Activated CD4-positive, CD25-positive, alpha-beta regulatory T cell treated with anti-CD3 and anti-CD28 coated beads, Interleukin-2, amount 50 U/mL, for 24 hours (primary cell): ENCODE data around the gene DNAJB2.
A peak's percentile ranks its signal among the peaks of the same experiment; 100 is the strongest.
"Not testable (repeated sequence)": the region's sequence is repeated elsewhere in the genome, so short reads cannot be mapped to it uniquely, and the experiment has no call there.

Source experiments
- ATAC-seq, 2 donors: fragments of 150-1000 bp; cut with Tn5 transposase; one replicate each; pipeline ENCODE4 v1.10.0; 2021; ENCODE audit warnings: mild to moderate bottlenecking in 1 of 2, moderate library complexity in 1 of 2

The DNAJB2 gene

DNA sequence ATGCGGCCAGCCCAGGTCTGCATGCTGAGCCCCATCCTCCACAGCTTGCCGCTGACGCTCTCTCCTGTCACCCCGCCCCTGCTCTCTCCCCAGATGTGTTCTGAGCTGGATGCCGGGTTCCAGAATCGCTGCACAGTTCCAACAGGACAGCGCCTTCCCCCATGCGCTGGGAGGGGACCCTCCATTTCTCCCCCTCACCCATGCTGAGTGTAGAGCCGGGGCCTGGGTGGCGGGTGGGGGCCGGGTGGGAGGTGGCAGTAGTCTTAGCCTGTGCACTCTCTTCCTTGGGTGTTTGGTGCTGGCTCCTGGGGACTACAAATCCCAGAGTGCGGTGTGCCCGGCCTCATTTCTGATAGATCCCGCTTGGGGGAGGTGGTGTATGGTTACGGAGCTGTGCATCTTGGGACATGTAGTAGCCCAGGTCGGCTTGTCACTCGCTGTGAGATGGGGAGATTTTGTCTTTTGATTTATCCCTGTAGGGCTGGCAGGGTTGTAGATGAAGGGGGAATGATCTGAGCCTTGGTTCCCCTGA, 6.8 kb downstream of the DNAJB2 start:
- ATAC-seq = no peak

DNA sequence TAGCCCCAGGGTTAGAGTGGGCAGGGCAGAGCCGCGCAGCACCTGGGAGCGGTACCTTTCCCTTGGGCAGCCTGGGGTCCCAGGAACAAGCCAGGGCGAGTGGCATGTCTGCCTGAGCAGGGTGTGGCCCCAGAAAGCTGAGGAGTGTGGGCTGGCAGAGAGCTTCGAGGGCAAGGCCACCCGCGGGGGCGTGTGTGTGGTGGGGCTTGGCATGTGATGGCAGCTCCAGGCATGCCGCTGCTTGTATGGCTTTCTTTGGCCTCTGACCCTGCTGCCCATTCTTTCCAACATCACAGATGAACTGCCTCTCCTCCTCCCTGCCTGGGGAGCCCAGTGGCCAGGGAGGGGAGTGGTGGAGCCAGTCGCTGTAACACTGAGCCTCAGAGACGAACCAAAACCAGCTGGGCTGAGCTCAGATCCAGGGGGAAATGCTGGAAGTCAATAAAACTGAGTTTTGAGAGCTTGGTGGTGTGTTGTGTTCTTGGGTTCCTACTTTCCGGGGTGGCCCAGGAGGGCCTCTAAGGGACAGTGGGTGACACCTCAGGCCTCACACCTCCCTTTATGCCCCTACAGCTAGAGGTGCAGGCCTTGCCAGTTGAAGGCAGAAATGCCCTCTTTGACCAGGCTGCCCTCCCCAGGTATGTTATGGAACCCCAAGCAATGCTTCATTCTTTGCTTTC, 7.4 kb downstream of the DNAJB2 start:
- no peak for ATAC-seq

DNA sequence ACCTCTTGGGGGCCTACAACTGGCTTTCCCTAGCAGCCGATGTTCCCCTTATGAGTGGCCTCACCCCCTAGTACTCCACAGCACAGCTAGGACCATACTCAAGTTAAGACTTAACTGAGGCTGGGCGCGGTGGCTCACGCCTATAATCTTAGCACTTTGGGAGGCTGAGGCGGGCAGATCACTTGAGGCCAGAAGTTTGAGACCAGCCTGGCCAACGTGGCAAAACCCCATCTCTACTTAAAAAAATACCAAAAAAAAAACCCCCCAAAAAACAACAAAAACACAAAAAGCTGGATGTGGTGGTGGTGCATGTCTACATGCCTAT, 7.9 kb downstream of the DNAJB2 start:
- not testable (repeated sequence) for ATAC-seq

DNA sequence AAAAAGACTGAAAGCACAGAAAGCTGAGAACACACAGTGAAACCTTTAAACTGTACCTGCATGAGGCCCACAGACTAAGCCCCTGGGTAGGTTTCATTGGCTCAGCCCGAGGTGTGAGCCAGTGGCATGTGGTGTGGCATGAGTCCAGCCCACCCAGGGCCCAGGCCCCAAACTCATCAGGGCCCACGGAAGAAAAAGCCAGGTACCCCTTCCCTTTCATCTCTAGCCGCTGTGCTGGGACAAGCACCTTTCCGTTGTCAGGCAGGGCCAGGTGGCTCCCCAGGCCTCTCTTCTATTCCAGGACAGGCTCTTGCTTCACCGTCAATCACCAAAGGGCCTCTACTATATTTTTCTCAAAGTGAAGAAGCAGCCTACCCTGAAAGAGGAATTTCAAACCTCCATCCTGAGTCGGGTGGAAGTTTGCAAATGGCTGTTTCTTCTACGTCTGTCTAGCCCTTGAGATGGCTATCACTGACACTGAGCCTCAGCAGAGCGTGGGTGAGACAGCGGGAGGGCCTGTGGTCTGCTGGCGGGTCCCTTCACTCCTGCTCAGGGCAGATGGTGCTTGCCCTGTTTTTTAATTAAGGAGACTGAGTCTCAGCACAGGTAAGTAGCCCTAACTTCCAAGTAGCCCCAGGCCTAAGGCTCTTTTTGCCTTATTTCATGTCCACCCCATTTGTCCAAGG, 8.6 kb downstream of the DNAJB2 start:
- ATAC-seq = no peak

DNA sequence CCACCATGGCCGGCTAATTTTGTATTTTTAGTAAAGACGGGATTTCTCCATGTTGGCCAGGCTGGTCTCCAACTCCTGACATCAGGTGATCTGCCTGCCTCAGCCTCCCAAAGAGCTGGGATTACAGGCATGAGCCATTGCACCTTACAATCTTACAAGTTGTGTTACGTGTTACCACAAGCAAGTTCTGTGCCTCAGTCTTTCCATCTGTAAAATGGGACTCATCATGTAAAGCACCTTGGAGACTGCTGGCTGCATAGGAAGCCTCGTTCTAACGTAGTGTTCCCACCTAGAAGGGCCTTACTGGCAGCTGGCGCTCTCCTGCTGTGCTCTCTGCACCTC, 10.0 kb downstream of the DNAJB2 start:
- ATAC-seq = no peak

DNA sequence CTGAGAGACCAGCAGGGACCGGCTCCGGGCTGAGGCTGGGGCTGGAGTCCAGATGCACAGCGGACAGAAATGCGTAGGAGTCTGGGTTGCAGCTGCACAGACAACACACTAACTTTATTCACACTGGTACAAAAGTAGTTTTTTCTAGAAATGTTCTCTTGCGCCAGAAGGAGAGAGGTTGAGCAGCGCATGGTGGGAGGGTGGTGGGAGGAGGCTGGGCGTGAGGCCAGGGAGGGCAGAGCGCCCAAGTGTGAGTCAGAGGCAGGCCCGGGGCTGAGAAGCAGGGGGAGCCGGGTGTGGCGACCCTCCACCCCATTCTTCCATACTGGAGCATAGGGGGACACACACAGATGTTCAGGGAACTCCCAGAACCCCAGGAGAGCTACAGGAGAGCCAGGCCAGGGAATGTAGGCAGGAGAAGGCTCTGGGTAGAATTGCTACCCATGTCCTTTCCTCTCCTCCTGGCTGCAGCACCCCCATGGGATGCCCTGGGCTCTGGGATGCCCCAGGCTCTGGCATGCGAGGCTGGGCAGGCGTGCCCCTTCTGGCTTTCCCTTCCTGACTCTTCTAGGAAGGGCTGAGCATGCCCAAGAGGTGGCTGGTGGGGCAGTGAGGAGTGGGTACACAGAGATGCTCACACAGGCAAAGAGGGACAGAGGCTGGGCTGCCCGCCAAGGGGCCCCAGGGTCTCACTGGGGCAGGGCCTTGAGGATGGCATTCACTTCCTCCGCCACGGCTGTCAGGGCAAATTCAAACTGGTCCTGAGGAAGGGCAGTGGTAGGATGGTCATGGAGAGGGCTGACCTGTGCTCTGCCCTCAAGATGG, 10.6 kb downstream of the DNAJB2 start:
- no peak for ATAC-seq

DNA sequence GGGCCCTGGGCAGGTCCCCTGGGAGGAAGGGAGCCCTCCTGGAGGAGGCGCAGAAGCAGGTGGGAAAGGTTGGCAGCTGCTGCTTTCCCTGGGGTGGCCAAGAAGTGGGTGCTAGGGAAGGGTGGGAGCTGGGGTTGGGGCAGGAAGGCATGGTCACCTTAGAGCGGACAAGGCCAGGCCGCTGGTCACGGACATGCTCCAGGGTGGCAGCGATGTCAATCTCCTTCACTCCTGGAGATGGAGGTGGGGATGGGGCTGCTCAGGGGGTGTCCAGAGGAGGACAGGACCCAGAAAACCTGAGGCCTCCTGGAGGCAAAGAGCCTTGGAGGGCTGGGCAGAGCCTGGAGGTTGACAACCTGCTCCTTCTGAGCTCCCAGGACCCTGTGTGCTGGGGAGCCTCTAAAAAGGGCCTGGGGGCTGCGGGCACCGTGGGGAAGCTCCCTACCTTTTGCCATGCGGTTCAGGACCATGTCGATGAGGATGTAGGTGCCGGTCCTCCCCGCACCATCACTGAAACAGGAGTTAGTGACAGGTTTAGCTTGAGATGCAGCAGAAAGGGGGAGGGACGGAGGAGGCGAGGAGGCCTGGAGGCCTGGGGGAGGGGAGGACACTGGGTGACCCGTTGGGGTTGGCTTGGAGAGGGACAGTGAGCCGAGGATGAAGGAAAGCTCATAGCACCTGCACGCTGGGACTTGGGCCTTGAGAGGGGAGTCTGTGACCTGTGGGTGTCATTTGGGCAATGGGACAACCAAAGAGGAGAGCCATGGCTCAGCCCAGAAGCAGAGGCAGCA, 11.4 kb downstream of the DNAJB2 start:
- no peak for ATAC-seq

DNA sequence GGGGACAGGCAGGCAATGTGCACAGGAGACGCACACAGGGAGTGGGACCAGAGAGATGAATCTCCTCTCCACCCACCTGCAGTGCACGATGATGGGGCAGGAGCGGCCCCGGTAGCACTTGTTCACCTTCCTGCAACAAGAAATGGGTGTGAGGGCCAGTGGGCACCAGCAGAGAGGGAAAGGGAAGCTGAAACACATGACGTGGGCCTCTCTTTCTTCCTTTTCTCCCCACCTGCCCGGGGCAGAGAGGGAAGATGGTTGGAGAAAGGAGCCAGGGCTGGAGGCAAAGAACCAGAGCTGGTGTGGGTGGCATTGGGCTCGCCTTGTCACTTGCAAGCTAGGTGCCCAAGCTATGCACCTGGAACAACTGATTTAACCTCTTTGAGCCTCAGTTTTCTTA, 12.2 kb downstream of the DNAJB2 start:
- ATAC-seq = no peak

DNA sequence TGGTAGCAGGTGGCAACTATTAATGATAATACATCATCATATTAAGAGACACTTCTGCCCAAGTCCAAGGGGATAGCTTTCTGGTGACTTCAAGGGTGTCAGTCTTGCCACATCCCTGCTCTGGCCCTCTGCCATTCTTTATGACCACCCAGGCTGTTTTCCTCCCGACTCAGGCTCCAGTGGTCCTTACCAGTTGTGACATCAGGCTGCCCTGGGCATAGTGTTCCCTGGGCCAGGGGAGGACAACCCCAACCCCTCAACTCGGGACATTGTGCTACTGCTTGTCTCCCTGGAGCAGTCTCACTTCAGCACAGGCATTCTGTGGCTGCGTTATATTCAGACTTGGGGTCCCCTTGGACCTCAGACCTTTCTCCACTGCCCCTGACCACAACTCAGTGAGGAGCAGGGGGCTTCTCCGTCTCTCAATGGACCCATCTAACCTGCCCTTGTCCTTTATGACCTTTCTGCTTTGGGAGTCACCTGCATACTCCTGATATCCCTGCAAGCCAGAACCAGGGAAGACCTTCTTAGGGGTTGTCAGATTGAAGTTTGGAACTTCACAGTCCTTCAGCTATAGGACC, 12.8 kb downstream of the DNAJB2 start:
- ATAC-seq = no peak

DNA sequence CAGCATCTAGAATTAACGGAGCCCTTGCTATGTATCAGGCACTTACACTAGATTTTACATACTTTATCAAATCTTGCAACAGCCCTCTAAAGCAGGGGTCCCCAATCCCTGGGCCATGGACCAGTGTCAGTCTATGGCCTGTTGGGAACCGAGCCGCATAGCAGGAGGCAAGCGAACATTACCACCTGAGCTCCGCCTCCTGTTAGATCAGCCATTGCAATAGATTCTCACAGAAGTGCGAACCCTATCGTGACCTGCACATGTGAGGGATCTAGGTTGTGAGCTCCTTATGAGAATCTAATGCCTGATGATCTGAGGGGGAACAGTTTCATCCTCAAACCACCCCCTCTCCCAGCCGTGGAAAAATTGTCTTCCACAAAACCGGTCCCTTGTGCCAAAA, 13.4 kb downstream of the DNAJB2 start:
- ATAC-seq = no peak

DNA sequence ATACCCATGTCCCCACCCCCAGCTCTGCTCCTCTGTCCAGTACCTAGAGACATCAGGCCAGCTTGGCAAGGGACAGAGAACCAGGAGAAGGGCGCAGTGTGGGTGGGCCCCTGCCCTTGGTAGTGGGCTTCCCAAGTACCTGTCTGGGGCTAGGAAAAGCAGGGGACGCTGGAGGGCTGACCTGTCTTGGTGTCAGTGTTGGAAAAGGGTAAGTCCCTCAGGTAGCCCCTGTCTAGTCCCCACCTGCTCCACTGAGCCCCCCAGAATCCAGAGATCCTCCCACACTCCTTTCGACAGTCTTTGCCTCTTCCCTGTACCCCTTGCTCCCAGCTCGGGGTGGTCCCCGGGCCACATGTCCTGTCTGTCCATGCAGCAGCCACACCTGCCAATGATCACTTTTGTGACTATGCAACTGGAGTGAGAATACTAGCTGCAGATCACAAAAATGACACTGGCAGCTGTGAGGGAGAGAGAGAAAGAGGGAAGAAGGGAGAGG, 14.6 kb downstream of the DNAJB2 start:
- no peak for ATAC-seq

DNA sequence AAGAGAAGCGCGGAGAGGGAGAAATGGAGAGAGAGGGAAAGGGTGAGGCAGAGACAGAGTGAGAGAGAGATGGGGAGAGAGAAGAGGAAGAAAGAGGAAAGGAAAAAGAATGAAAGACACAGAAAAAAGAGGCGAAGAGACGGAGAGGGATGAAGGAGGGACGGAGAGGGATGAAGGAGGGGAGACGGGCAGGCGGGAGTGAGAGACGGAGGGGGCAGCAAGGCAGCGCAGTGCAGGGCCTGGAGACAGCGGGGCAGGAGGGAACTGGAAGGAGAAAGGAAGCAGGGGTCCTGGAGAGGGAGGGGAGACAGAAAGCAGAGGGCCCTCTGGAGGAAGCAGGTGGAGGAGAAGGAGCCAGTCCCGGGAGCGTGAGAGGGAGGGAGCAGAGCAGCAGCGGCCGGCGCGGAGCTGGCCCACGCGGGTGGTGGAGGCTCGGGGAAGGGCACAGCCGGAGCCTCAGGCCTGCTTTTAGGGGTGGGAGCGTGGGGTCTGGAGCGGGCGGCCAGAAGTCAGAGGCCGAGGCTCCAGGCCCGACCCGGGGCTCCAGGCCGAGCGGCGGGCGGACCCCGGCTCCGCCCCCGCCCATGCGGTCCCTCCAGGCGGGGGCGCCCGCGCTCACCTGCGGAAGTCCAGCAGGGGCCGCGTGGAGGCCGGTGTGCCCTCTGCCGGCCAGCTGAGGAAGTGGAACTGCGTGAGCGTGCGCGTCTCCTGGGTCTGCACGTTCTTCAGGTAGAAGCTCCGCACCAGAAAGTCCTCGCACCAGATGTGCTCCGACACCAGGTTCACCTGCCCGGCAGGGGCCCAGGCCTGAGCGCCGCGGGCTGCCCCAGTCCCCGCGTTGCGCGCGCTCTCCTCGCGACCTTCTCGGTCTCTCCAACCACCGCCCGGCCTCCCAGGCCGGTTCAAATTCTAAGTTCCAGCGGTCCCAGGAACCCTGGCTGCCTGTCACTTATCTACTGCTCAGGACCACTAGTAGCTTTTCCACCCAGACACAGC, 15.5 kb downstream of the DNAJB2 start:
- peak; percentile 90 for ATAC-seq

DNA sequence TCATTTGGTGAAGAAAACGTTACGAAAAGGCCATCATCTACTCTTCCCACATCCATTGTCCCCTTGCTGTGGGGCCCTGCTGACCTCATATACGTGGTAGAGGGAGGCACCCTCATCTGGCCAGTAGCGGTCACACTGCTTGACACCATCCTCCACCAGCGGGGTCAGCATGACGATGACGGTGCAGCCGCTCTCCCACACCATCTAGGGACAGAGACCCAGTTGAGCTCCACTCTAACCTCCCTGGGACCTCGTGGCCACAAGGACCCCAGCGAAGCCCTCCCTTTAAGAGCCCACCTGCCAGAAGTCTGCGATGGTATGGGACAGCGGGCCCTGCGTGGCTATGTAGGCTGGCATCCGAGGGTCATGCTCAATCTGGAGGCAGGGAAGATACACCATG, 17.0 kb downstream of the DNAJB2 start:
- ATAC-seq = no peak

DNA sequence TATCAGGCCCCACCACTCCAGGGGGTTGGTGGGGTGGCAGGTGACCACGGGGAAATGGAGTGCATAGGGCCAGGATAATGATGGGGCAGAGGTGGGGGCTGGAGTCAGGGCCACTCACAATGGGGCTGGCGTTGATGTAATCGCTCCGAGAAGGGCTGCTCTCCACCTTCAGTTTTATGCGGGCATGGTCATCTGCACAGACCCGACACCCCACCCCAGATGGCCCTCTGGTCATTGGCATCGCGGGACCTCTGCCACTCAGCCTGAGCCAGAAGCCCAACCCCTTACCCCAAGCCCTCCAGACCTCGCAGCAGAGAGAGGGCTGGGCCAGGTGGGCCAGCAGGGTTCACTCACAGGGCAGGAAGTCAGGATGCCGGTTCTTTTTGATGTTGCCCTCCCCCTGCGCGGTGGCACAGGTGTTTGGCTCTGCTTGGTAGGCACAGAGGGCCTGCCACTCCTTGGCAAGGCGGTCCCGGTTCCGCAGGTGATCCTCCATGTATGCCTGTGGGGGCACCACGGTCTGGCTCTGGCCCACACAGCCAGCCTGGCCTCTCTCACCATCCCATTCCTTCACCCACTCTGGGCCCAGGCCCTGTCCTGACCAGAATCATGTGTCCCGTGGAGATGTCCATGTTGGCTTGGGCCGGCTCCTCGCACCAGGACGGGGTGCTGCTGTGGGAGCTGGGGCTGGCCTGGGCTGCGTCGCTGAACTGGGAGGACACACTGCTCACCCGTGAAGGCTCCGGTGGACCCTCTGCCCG, 17.6 kb downstream of the DNAJB2 start:
- no peak for ATAC-seq

DNA sequence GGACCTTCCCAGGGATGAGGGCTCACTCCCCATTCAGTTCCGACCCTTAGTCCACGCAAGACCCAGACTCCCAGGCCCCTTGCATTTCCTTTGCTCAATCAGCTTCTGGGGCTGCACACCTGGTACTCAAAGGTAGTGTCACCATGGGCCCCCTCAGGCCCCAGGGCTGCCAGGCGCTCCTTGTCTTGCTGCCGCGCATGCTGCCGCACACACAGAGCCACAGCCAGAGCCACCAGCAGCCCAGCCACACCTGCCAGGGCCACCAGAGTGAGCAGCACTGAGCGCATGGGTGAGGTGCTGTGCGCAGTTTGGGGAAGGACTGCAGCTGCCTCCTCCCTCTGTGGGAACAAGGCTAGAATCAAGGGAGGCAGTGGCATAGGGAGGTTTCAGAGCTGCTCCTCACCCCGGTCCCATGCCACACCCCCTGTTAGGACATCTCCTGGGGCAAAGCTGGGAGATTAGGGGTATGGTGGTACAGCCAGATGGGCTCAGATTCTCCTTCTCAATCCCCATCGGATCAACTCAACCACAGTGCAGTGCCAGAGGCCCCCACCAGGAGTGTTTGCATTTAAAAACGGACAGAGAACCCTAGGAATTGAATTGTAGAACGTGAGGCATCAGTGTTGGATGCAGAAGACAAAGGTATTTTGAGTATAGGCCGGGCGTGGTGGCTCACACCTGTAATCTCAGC, 18.7 kb downstream of the DNAJB2 start:
- no peak for ATAC-seq

DNA sequence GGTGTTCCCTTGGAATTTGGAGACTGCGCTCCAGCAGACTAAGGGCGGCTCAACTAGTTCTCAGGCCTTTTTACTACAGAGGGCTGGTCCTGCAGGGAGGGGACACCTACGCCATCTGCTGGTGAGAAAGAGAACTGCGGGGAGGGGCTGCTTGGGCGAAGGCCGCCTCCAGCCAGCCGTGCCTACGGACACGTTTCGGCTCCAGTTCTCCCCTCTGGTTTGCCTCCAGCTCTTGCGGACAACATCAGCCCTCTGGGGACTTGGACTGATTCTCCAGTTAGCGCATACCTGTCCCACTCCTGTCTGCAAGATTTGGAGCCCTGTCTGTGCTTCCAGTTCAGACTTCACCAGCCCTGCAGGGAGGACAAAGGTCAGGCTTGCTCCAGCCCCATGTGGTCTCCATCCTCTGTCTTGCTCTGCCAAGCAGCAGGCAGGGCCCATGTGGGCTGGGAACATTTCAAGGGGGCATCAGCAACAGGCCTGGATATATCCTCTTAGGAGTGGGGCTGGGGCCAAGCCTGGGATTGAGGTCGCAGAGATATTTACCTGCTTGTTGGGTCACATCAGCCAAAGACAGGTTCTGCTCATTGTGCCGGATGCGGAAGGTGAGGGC, 19.7 kb downstream of the DNAJB2 start:
- ATAC-seq = peak; percentile 54 to 57

DNA sequence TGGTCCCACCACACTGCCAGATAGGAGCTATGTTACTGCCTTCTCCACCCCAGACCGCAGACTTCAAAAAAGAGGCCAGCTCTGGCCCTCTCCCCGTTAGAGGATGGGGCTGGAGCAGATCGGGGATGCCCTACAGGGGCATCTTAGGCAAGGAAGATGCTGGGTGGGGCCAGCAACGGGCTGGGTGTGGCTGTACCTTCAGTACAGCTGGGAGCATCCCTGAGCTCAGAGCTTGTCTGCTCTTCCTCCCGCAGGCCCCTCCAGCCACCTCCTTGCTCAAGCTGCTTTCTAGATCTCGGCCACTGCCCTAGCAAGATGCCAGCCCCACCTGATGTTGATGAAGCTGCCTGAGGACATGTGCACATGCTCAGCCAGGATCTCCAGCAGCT, 20.2 kb downstream of the DNAJB2 start:
- no peak for ATAC-seq

DNA sequence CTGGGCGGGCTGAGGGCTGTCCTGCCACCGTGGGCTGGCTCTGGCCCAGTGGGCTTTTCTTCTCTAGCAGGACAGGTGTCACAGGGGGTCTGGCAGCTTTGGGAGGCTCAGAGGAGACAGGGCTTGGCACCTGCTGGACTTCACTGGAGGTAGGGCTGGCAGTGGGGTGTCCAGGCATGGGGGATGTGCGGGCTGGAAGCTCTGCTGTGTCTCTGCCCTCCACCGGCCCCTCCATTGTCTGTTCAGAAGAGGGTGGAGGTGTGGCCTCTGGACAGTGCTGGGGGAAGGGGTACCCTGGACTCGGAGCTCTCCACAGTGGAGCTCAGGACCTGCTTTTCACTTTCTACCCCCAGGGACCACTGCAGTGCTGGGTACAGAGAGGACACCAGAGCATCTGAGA, 20.9 kb downstream of the DNAJB2 start:
- no peak for ATAC-seq

DNA sequence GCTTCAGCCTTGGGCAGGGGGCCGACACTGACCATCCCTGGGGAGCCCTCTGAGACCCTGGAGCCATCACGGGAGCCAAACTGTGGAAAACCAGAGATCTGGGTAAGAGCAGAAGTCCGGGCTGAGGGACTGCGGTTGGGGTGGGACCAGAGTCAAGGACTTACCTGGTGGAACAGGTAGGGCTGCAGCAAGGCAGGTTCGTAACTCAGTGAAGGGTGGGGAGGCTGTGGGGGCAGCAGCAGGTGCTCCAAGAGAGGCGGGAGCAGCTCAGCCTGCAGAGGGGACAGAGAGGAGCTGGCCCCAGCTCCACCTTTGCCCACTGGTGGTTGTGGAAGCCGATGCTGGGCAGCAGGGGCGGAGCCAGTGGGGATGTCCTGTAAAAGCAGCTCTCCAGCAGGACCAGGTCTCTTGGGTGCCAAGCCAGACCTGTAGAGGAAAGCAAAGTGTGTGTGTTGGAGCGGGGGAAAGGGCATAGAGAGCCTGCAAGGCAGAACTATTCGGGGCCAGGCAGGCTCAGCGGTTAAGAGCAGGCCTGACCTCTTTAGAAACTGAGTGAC, 23.3 kb downstream of the DNAJB2 start:
- no peak for ATAC-seq
